ENCODE data around the gene VIPR2. TPM values are rescaled to one million over a fixed set of nuclear protein-coding genes. Genes with fewer than 3 reads are reported as not detected.

Gene VIPR2
- total and polyA plus RNA-seq, 2 experiments from 2014 or later, result 1.3 to 2.7 TPM

GRCh38 chr7:159102681-159103381 is 41.8 kb downstream of the VIPR2 start:
- Histone ChIP-seq H3K79me2 (replicated peaks; ENCODE audit: insufficient read depth) (no peaks in the 10 kb centered on the region), H3K27ac (ENCODE audit: low read depth) (no peak overlapping the region), H4K20me1 (replicated peaks; ENCODE audit: insufficient read depth) (no peaks in the 10 kb centered on the region), H3K4me3 (no peak overlapping the region), H3K9me2 (ENCODE audit: insufficient read depth) (no peaks in the 10 kb centered on the region), H2AFZ (no peak overlapping the region), H3K4me1 (ENCODE audit: insufficient read depth) (0 out of 2 replicates have a peak, but pooled peaks cover 7% of the 10 kb centered on the region), H3K27me3 (ENCODE audit: insufficient read depth) (no peaks in the 10 kb centered on the region), H3F3A (replicated peaks; ENCODE audit: low read depth) (no peaks in the 10 kb centered on the region), H3K4me2 (no peak overlapping the region), H3K36me3 (ENCODE audit: insufficient read depth) (no peaks in the 10 kb centered on the region)
- Mint-ChIP-seq H3K4me3 (no peak overlapping the region), H3K27ac (no peak overlapping the region), H3K36me3 (ENCODE audit: low read depth) (peaks cover 24% of the 10 kb centered on the region), H3K4me1 (peaks cover 7% of the 10 kb centered on the region), H3K9me3 (peaks cover 75% of the 10 kb centered on the region), H3K27me3 (ENCODE audit: insufficient read depth, low read depth, poor library complexity) (peaks cover 7% of the 10 kb centered on the region)
- DNase-seq (ENCODE audit: low spot score) (no peak), ATAC-seq (no peak)
- no peak for TF ChIP-seq STAT1 (IDR thresholded peaks at IDR 0.05; ENCODE audit: unreplicated experiment)
- no peak for TF ChIP-seq EZH2phosphoT487 (IDR thresholded peaks at IDR 0.05; ENCODE audit: unreplicated experiment)
- TF ChIP-seq, protein P1, sequence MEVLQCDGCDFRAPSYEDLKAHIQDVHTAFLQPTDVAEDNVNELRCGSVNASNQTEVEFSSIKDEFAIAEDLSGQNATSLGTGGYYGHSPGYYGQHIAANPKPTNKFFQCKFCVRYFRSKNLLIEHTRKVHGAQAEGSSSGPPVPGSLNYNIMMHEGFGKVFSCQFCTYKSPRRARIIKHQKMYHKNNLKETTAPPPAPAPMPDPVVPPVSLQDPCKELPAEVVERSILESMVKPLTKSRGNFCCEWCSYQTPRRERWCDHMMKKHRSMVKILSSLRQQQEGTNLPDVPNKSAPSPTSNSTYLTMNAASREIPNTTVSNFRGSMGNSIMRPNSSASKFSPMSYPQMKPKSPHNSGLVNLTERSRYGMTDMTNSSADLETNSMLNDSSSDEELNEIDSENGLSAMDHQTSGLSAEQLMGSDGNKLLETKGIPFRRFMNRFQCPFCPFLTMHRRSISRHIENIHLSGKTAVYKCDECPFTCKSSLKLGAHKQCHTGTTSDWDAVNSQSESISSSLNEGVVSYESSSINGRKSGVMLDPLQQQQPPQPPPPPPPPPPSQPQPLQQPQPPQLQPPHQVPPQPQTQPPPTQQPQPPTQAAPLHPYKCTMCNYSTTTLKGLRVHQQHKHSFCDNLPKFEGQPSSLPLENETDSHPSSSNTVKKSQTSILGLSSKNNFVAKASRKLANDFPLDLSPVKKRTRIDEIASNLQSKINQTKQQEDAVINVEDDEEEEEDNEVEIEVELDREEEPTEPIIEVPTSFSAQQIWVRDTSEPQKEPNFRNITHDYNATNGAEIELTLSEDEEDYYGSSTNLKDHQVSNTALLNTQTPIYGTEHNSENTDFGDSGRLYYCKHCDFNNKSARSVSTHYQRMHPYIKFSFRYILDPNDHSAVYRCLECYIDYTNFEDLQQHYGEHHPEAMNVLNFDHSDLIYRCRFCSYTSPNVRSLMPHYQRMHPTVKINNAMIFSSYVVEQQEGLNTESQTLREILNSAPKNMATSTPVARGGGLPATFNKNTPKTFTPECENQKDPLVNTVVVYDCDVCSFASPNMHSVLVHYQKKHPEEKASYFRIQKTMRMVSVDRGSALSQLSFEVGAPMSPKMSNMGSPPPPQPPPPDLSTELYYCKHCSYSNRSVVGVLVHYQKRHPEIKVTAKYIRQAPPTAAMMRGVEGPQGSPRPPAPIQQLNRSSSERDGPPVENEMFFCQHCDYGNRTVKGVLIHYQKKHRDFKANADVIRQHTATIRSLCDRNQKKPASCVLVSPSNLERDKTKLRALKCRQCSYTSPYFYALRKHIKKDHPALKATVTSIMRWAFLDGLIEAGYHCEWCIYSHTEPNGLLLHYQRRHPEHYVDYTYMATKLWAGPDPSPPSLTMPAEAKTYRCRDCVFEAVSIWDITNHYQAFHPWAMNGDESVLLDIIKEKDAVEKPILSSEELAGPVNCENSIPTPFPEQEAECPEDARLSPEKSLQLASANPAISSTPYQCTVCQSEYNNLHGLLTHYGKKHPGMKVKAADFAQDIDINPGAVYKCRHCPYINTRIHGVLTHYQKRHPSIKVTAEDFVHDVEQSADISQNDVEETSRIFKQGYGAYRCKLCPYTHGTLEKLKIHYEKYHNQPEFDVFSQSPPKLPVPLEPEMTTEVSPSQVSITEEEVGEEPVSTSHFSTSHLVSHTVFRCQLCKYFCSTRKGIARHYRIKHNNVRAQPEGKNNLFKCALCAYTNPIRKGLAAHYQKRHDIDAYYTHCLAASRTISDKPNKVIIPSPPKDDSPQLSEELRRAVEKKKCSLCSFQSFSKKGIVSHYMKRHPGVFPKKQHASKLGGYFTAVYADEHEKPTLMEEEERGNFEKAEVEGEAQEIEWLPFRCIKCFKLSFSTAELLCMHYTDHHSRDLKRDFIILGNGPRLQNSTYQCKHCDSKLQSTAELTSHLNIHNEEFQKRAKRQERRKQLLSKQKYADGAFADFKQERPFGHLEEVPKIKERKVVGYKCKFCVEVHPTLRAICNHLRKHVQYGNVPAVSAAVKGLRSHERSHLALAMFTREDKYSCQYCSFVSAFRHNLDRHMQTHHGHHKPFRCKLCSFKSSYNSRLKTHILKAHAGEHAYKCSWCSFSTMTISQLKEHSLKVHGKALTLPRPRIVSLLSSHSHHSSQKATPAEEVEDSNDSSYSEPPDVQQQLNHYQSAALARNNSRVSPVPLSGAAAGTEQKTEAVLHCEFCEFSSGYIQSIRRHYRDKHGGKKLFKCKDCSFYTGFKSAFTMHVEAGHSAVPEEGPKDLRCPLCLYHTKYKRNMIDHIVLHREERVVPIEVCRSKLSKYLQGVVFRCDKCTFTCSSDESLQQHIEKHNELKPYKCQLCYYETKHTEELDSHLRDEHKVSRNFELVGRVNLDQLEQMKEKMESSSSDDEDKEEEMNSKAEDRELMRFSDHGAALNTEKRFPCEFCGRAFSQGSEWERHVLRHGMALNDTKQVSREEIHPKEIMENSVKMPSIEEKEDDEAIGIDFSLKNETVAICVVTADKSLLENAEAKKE (CRISPR knock-in tag; IDR thresholded peaks at IDR 0.05), result no peak
- no peak for TF ChIP-seq CTCF (conservative IDR thresholded peaks at IDR 0.05; ENCODE audit: low read depth in 2 of 2)
- no peak for TF ChIP-seq JUNB (IDR thresholded peaks at IDR 0.05; ENCODE audit: unreplicated experiment)
- no peak for TF ChIP-seq POLR2AphosphoS5 (IDR thresholded peaks at IDR 0.05; ENCODE audit: low read depth)
- TF ChIP-seq REST (IDR thresholded peaks at IDR 0.05; ENCODE audit: unreplicated experiment), result no peak
- no peak for TF ChIP-seq NANOG (IDR thresholded peaks at IDR 0.05; ENCODE audit: borderline replicate concordance)
- no peak for TF ChIP-seq ZNF114 (CRISPR knock-in tag; IDR thresholded peaks at IDR 0.05)
- TF ChIP-seq ZNF331 (CRISPR knock-in tag; IDR thresholded peaks at IDR 0.05; ENCODE audit: low read depth), result no peak
- TF ChIP-seq ETS1 (IDR thresholded peaks at IDR 0.05), result no peak
- no peak for TF ChIP-seq CREB1 (CRISPR knock-in tag; IDR thresholded peaks at IDR 0.05; ENCODE audit: low read depth)
- no peak for TF ChIP-seq EZH2 (IDR thresholded peaks at IDR 0.05; ENCODE audit: low read depth, unreplicated experiment)

Data from GM23338 (cell line).